Stomach (tissue), 4 donors: Measurements from ENCODE around the gene RNU1-3.
"Not testable (repeated sequence)": the region's sequence is repeated elsewhere in the genome, so short reads cannot be mapped to it uniquely, and the experiment has no call there.

ENCODE experiments used
- EP300 ChIP-seq: sonication (generic); formaldehyde crosslinking; IDR thresholded peaks from one replicate; pipeline ENCODE4 v1.6.1; 2017; ENCODE audit warnings: antibody characterized with exemption
- POLR2A ChIP-seq, 4 donors: fragments of 450-650 bp; IDR thresholded peaks; one replicate each; pipeline ENCODE4 v1.6.1; 2016; ENCODE audit warnings: antibody characterized with exemption in 4 of 4, control low read depth in 2 of 4, mild to moderate bottlenecking in 1 of 4, moderate library complexity in 1 of 4
- POLR2AphosphoS5 ChIP-seq, 3 donors: sonication (generic); formaldehyde crosslinking; IDR thresholded peaks; one replicate each; pipeline ENCODE4 v1.6.1; 2016; ENCODE audit warnings: antibody characterized with exemption in 3 of 3
- TF ChIP-seq, protein P1 (sequence below), 7 experiments: fragments of 450-650 bp in 4 of 7; fragments of 200-600 bp in 3 of 7; sonication (generic) in 3 of 7; IDR thresholded peaks; one replicate each; pipeline ENCODE4 v1.5.1; 2016 to 2019; ENCODE audit warnings: antibody characterized with exemption in 7 of 7, control low read depth in 2 of 7, mild to moderate bottlenecking in 1 of 7

GRCh38 chr1:16703602-16704001, 36.9 kb upstream of the RNU1-3 start:
- TF ChIP-seq, protein P1, sequence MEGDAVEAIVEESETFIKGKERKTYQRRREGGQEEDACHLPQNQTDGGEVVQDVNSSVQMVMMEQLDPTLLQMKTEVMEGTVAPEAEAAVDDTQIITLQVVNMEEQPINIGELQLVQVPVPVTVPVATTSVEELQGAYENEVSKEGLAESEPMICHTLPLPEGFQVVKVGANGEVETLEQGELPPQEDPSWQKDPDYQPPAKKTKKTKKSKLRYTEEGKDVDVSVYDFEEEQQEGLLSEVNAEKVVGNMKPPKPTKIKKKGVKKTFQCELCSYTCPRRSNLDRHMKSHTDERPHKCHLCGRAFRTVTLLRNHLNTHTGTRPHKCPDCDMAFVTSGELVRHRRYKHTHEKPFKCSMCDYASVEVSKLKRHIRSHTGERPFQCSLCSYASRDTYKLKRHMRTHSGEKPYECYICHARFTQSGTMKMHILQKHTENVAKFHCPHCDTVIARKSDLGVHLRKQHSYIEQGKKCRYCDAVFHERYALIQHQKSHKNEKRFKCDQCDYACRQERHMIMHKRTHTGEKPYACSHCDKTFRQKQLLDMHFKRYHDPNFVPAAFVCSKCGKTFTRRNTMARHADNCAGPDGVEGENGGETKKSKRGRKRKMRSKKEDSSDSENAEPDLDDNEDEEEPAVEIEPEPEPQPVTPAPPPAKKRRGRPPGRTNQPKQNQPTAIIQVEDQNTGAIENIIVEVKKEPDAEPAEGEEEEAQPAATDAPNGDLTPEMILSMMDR (IDR thresholded peaks at IDR 0.05), result not testable (repeated sequence)
- not testable (repeated sequence) for TF ChIP-seq POLR2AphosphoS5 (IDR thresholded peaks at IDR 0.05); POLR2A (IDR thresholded peaks at IDR 0.05); EP300
